CD1c-positive myeloid dendritic cell (primary cell): Measurements from ENCODE around the gene ZNF831.
A peak's percentile ranks its signal among the peaks of the same experiment; 100 is the strongest.

Experiments
- DNase-seq: peaks from one replicate; pipeline ENCODE4 v3.0.0-alpha.2; 2016; ENCODE audit errors: extremely low spot score

The ZNF831 gene

DNA sequence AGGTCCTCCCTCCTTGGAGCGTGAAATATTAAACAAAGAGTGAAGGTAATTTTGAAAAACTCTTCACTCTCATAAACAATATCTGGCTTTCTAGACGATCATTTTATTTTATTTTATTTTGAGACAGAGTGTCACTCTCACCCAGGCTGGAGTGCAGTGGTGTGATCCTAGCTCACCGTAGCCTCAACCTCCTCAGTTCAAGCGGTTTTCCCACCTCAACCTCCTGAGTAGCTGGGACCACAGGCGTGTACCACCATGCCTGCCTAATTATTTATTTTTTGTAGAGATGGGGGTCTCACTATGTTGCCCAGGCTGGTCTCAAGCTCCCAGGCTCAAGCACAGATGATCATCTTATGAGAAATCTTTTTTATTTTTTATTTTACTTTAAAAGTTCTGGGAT is 16.4 kb downstream of the ZNF831 start:
- no peak for DNase-seq

DNA sequence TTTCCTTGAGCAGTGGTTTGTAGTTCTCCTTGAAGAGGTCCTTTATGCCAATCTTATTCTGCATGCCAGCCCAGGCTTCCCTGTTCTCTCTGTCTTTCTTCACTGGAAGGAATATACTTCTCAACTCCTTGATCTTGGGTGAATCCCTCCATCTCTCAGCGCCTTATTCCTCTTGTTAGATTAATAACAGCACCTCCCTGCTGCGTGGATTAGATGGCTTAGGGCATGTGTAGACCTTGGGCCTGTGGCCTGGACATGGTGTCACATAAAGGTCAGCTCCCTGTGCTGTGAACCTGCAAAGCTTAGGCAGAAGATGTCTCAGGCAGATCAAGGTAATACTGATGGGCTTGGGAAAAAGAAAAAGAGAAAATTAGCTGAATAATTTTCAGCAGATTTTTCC is 18.3 kb downstream of the ZNF831 start:
- DNase-seq: no peak

DNA sequence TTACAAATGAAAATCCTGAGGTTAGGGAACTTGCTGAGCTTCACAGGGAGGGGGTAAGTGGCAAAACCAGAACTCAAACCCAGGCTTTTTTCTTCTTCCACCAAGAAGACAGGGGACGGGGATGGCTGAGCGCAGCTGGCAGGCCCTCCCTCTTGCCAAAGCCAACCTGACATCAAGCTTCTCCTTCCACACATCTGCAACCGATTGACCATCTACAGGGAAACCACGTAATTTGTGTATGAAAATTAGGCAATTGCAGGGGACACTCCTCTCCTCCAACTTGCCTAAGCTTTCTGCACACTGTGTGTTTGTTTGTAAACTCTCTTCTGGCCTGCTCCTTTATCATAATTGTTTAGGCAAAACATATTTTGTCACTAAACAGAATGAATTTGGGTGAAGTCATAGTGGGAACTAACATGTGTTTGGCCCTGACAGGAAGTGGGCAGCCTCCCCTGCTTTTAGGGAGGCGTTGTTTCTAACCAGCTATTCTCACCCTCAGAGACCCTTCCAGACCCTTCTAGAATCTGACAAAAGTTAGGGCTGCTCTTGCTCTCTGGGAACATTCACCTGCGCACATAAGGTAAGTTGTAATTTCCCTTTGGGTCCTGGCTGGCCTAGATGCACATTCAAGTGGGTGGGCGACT is 18.9 kb downstream of the ZNF831 start:
- DNase-seq: no peak

DNA sequence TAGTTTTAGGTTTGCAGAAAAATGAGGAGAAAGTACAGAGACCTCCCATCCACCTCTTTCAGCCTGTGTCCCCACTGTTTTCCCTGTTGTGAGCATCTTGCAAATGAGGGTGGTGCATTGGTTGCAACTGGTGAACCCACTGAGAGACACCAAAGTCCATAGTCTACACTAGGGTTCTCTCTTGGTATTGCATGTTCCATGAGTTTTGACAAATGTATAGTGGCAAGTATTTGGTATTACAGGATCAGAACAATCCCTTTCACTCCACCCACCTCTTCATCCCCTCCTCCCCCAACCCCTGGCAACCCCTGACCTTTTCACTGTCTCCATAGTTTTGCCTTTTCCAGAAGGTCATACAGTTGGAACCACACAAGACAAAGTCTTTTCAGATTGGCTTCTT is 20.1 kb downstream of the ZNF831 start:
- DNase-seq: no peak

DNA sequence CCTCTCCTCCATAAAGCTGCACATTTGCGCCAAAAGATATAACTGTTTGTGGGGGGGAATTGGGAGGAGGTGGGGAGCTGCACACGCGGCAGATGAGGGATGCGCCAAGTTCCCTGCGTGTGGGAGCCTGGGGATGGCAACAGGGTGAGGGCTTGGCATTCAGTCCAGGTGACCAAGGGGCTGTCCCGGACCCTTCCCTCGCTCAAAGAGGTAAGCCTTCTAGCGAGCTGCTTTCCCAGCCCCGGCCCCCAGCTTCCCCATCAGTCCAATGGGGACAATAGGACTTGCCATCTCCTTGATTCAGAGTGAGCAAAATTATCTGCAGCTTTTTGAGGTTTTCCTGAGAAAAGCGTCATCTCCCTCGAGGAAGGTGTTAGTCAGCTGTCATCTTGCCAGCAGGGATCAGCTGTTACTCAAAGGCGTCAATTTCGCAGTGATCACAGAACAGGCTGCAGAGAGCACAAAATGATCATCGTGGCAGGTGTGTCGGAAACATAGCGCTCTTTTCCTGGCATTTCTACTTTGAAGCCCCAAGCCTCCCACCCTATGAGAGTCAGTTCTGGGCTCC is 21.3 kb downstream of the ZNF831 start:
- DNase-seq: no peak

DNA sequence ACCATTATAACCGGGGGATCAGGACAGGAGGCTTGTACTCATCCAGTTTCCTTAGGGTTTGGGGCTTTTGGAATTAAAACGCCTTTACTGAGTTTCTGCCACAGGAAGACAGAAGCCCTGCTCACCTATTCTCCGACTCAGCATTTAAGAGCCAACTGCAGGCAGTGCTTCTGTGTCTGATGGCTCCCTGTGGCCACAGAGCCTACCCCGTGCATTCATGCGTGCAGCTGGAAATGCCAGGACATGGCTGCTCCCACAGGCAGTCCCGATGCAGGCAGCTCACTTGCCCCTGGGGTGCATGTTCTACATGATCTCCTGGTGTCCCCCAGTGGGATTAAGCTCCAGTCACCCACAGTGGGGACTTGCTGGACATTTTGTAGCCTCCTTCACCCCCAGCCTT is 22.2 kb downstream of the ZNF831 start:
- DNase-seq: no peak

DNA sequence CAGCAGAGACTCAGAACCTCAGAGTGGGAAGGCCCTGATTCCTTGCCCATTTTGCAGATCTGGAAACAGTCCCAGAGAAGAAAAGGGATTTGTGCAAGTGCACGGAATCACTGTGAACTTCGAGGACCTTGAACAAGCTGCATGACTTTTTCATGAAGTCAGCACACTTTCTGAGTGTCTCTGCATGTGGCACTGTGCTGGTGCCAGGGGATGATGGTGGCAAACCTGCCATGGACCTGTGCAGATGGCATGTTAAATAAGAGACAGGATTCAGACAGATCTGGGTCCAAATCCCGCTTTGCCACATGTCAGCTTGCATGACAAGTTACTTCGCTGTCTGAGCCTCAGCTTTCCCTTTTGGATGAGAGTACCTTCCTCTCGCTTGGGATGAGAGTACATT is 26.8 kb downstream of the ZNF831 start:
- DNase-seq: no peak

DNA sequence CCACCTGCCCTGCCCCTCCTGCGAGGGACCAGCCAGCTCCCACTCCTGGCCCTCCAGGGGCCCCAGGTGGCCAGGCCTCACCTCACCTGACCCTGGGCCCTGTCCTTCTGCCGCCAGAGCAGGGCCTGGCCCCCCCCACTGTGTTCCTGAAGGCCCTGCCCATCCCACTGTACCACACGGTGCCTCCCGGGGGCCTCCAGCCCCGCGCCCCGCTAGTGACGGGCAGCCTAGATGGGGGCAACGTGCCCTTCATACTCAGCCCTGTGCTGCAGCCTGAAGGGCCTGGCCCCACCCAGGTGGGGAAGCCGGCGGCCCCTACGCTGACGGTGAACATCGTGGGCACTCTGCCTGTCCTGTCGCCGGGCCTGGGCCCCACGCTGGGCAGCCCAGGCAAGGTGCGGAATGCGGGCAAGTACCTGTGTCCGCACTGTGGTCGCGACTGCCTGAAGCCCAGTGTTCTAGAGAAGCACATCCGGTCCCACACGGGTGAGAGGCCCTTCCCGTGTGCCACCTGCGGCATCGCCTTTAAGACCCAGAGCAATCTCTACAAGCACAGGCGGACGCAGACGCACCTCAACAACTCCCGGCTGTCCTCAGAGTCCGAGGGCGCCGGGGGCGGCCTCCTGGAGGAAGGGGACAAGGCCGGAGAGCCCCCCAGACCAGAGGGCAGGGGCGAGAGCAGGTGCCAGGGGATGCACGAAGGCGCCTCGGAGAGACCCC is 27.6 kb downstream of the ZNF831 start:
- no peak for DNase-seq

DNA sequence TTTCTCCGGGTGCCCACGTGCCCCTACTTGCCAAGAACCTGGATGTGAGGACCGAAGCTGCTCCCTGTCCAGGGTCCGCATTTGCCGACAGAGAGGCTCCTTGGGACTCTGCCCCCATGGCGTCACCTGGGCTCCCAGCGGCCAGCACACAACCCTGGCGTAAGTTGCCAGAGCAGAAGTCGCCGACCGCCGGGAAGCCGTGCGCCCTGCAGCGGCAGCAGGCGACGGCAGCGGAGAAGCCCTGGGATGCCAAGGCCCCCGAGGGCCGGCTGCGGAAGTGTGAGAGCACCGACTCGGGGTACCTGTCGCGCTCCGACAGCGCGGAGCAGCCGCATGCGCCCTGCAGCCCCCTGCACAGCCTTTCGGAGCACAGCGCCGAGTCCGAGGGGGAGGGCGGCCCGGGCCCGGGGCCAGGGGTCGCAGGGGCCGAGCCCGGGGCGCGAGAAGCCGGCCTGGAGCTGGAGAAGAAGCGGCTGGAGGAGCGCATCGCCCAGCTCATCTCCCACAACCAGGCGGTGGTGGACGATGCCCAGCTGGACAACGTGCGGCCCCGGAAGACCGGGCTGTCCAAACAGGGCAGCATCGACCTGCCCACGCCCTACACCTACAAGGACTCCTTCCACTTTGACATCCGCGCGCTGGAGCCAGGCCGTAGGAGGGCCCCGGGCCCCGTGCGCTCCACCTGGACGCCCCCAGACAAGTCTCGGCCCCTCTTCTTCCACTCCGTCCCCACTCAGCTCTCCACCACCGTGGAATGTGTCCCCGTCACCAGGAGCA is 28.3 kb downstream of the ZNF831 start:
- DNase-seq: no peak

DNA sequence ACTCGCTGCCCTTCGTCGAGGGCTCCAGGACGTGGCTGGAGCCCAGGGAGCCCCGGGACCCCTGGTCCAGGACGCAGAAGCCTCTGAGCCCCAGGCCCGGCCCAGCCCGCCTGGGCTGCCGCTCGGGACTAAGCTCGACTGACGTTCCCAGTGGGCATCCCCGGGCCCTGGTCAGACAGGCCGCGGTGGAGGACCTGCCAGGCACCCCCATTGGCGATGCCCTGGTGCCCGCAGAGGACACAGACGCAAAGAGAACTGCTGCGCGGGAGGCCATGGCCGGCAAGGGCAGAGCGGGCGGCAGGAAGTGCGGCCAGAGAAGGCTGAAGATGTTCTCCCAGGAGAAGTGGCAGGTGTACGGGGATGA is 28.9 kb downstream of the ZNF831 start:
- no peak for DNase-seq

DNA sequence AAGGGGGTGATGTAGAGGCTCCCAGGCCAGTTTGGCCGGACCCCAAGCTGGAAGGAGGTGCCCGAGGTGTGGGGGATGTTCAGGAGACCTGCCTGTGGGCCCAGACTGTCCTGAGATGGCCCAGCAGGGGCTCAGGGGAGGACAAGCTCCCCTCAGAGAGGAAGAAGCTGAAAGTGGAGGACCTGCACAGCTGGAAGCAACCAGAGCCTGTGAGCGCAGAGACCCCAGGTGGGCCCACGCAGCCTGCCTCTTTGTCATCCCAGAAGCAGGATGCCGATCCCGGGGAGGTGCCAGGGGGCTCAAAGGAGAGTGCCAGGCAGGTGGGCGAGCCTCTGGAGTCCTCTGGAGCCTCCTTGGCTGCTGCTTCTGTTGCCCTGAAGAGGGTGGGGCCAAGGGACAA is 29.7 kb downstream of the ZNF831 start:
- no peak for DNase-seq

DNA sequence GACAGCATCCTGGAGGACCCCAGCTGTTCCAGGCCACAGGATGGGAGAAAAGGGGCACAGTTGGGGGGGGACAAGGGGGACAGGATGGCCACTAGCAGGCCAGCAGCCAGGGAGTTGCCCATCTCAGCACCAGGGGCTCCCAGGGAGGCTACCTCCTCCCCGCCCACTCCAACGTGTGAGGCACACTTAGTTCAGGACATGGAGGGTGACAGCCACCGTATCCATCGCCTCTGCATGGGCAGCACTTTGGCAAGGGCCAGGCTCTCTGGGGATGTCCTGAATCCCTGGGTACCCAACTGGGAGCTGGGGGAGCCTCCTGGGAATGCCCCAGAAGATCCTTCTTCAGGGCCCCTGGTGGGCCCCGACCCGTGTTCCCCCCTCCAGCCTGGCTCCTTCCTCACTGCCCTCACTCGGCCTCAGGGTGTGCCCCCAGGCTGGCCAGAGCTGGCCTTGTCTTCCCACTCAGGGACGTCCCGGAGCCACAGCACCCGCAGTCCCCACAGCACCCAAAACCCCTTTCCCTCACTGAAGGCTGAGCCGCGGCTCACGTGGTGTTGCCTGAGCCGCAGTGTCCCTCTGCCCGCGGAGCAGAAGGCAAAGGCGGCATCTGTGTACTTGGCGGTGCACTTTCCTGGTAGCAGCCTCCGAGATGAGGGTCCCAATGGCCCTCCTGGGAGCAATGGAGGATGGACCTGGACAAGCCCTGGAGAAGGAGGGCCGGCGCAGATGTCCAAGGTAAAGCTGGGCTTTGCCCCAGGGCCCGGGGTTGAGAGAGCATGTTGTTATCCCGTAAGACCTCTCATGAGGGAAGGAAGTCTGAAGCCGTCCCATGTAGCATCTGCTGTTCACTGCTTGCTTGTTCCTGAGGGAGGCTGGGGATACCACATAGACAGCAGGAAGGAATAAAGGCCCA is 30.7 kb downstream of the ZNF831 start:
- DNase-seq: no peak

DNA sequence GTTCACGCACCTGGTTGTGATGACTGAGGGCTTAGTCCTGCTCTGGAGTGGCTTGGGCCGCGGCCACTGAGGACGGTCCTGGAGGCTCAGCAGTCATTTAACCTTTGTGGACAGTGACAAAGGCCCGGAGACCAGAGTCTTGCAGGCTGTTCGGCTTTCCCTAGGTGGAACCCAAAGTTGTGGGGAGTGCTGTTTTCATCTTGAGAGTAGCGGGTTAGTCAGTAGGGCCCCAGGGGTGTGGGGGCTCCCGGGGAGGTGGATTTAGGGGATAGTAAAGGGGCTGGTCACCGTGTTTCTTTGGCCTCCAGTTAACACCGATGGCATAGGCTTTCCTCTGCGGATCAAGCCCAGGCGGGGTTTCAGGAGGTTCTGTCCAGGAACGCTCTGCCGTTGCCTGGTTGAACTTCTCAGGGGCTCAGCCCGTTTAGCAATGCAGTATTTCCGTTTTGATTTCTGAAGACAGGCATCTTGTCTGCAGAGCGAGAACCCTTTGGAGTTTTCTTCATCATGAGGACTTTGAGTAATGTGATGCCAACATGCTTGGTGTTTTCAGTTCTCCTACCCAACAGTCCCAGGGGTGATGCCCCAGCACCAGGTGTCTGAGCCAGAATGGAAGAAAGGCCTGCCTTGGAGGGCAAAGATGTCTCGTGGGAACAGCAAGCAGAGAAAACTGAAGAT is 31.8 kb downstream of the ZNF831 start:
- no peak for DNase-seq

DNA sequence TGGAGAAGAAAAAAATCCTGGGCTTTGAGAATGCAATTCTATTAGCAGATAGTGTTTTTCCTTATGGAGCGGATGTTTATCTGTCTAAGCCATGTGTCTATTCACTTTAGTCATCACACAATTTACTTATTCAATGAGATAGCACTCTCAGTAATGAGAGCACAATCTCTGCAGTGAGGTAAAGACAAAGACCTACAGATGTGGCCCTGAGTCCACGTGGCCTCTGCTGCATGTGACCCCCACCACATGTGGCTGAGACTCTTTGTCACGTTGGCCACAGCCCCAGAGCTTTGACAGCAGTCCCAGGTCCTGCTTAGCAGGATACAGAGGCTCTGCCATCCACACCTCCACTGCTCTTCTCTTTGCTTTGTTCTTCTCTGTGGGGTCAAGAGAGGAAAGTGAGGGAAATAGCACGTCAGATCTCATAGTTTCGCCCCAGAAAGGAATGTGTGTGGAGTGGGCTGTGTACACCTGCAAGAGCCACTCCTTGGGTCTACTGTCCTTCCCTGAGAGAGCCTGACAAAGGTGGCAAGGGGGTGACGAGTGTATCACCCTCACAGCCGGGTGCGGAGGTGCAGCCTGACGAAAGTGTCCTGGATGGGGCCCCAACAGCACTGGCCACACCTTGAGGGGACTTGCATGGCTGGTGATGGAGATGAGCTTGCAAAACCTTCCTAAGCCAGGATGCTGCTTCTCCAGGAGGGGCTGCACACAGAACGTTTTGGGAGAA is 40.7 kb downstream of the ZNF831 start:
- no peak for DNase-seq

DNA sequence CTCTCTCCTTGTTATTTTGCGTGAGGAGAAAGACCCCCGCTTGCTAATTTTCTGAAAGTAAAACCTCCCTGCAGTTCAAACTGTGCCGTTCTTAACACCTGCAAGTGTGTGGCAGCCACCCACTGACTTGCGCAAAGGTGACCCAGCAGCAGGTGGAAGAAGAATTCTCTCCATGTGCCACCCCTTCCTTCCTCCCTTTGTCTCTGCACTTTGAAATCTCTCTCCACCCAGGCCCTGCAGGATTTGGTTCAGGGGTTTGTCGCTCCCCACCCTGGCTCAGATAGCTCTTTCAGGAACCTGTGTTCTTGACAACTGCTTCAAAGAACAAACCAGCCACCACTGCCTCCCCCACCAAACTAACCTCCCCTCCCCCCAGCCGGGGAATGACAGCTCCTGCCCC is 41.4 kb downstream of the ZNF831 start:
- no peak for DNase-seq

DNA sequence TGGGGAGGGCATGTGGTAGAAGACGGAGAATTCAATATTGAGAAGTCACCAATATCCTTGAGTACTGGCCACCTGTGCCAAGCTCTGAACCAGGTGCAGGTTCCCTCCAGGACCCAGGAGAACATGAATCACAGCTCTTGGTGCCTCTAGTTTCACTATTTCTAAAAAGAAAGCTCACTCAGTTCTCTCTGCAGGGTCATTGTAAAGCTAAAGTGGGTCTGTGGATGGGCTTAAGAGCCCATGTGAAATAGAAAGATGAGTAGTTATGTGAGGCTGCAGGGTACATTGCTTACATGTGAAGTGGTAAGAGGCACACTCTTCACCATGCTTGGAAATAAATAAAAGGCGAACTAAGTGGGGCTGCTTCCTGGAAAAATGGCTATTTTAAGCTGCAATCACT is 43.6 kb downstream of the ZNF831 start:
- no peak for DNase-seq

DNA sequence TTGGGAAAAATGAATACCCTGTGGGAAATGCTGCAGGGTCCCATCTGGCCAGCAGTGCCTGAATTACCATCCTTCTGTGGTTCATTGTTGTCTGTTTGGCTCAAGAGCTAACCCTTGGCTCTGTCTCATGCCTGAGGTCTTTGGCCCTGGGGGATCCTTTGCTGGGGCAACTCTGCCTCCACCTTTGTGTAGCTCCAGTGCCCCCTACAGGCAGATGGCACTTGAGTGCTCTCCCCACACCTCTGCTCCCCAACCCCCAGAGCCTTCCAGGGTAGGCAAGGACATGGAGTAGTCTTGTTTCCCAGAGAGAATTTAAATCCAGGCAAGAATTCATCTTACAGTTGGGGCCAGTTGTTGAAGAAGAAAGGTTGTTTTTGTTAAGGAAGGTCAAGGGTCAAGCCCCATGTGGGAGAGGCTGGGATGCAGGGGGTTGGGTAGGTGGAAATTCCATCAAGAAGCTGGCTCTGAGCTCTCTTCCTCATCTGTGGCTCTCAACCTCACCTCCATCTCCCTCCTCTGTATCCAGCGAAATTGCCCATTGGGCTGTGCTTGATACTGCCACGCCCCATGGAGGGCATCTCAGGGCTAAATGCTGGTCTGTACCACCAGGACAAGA is 44.2 kb downstream of the ZNF831 start:
- DNase-seq: peak; percentile 74

DNA sequence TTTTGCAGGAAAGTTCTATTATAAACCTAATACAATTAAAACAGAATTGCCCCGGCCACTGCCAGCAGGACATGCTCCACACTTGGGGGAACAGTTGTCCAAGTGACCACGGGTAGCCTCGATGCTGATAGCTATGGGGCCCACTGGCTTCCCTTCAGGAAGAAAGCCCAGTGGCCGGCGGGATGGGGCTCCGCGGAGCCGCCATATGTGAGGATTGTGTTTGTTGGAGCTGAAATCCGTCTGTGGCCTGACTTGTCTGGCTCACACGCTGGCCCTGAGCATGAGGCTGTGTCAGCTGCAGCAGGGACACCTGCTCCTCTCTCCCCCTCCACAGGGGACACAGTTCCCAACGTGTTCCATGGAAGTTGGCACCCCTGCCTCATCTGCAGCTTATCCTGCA is 46.6 kb downstream of the ZNF831 start:
- DNase-seq: no peak

DNA sequence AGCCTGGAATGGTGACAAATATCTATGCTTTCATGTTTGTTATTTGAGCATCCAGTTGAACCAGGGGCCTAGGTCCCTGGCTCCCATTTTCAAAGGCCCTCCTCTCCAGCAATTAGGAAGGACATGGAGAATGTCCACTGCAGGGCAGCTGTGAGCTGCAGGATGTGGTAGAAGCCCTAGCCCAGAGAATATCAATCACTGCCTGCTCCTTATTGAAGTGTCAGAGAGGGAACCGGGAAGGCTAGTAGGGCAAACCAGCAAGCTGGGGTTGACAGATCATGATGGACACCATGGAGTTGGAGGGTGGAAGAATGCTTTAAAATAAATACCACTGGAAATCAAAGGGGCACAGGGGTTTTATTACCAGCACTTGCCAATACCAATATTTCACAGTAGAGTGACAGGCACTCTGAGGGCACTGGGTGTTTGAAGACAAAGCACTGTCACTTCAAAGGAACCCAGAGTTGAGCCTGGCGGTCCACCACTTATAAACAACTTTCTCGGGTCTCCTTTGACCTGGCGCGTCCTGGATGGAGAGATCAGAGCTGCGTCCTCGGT is 47.7 kb downstream of the ZNF831 start:
- DNase-seq: no peak

DNA sequence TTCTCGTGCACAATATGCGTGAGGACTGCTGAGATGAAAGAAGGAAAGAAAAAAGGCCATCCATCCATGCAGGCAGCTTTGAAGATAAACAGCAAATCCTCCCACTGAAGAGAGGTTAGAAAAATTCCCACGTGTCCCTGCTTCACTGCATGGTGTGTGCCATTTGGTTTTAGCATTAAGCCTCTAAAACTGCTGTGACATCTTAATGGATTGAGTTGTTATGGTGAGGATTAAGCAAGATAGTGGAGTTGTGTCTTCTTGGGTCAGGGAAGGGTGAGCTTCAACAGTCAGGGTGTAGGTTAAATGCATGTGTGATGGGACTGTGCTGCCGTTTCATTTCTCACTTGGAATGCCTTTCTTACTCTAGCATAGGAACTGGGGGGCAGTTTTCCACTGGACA is 50.5 kb downstream of the ZNF831 start:
- DNase-seq: no peak
